ENCODE measurements around the gene GDPD4. TPM values are rescaled to one million over a fixed set of nuclear protein-coding genes. Genes with fewer than 3 reads are reported as not detected.

GDPD4 gene
- total RNA-seq, 1 donor from 2014 or later, result not detected

DNA sequence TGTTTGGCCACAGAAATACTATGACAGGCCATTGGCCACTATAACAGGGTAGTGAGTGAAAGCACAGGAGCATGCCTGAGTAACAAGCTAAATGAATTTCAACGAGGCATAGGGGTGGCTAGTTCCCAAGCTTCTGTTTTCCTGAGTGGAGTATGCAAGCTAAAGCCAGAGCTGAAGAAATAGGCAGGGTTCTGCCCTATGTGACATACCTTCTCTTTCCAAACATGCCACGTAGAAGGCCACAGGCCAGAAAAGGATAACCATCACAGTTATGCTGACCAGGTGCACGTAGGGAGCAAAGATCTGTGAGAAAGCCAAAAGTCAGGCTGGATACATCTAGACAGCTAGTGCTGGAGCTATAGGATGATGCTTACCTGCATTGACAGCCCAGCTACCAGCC lies 30.6 kb downstream of the GDPD4 start:
- intact Hi-C loops (cut with DNase I), result no loop called here
- Histone ChIP-seq H3K4me3 (no peak overlapping the region), H3K36me3 (no peaks in the 10 kb centered on the region), H3K4me1 (no peaks in the 10 kb centered on the region), H3K27ac (no peak overlapping the region), H3K9me3 (no peaks in the 10 kb centered on the region), H3K27me3 (ENCODE audit: low read depth) (no peaks in the 10 kb centered on the region)
- TF ChIP-seq, protein P1, sequence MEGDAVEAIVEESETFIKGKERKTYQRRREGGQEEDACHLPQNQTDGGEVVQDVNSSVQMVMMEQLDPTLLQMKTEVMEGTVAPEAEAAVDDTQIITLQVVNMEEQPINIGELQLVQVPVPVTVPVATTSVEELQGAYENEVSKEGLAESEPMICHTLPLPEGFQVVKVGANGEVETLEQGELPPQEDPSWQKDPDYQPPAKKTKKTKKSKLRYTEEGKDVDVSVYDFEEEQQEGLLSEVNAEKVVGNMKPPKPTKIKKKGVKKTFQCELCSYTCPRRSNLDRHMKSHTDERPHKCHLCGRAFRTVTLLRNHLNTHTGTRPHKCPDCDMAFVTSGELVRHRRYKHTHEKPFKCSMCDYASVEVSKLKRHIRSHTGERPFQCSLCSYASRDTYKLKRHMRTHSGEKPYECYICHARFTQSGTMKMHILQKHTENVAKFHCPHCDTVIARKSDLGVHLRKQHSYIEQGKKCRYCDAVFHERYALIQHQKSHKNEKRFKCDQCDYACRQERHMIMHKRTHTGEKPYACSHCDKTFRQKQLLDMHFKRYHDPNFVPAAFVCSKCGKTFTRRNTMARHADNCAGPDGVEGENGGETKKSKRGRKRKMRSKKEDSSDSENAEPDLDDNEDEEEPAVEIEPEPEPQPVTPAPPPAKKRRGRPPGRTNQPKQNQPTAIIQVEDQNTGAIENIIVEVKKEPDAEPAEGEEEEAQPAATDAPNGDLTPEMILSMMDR (IDR thresholded peaks at IDR 0.05), result no peak
- DNase-seq (no peak), ATAC-seq (no peak)

GRCh38 chr11:77269484-77270123 lies 31.9 kb downstream of the GDPD4 start:
- intact Hi-C loops (cut with DNase I), result no loop called here

DNA sequence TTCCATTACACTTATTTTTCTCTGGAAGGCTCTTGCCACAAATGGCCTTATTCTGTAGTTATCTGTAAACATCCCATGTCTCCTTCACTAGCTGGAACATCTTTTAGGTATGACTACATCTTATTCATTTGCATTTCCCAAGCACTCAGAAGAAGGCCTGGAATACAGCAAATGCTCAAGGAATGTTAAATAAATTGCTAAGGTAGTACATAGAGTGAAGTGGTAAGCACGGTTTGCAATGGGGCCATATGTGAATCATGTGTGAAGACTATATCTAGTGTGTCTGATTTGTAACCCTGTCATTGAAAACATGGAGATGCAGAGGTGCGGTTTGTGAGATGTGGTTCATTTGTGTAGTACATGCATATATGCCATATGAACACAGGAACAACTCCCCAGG lies 33.5 kb downstream of the GDPD4 start:
- H3K9me3 ChIP-seq, result peaks cover 11% of the 10 kb centered on the region
- no peaks in the 10 kb centered on the region for H3K36me3 ChIP-seq
- DNase-seq (no peak), ATAC-seq (no peak)
- H3K27me3 ChIP-seq (ENCODE audit: low read depth), result no peaks in the 10 kb centered on the region
- intact Hi-C loops (cut with DNase I), result no loop called here
- no peak overlapping the region for H3K4me3 ChIP-seq
- H3K27ac ChIP-seq, result no peak overlapping the region
- H3K4me1 ChIP-seq, result no peaks in the 10 kb centered on the region
- TF ChIP-seq, protein P1 (IDR thresholded peaks at IDR 0.05), result no peak

More at GRCh38 chr11:77269484-77270123, 31.9 kb downstream of the GDPD4 start:
- no peak for DNase-seq
- Histone ChIP-seq H3K27me3 (ENCODE audit: low read depth) (no peaks in the 10 kb centered on the region), H3K27ac (no peak overlapping the region), H3K4me1 (no peaks in the 10 kb centered on the region), H3K9me3 (no peaks in the 10 kb centered on the region), H3K4me3 (no peak overlapping the region), H3K36me3 (no peaks in the 10 kb centered on the region)
- TF ChIP-seq, protein P1 (IDR thresholded peaks at IDR 0.05), result no peak
- no peak for ATAC-seq

- Histone ChIP-seq H3K27ac (no peak overlapping the region), H3K36me3 (no peaks in the 10 kb centered on the region), H3K4me3 (no peak overlapping the region), H3K4me1 (no peaks in the 10 kb centered on the region), H3K27me3 (ENCODE audit: low read depth) (no peaks in the 10 kb centered on the region), H3K9me3 (peaks cover 18% of the 10 kb centered on the region)
- DNase-seq, result no peak
- no peak for ATAC-seq
- intact Hi-C loops (cut with DNase I), result no loop called here
- TF ChIP-seq, protein P1 (IDR thresholded peaks at IDR 0.05), result no peak
These were observed 34.7 kb downstream of the GDPD4 start for GRCh38 chr11:77266766-77267165.

DNA sequence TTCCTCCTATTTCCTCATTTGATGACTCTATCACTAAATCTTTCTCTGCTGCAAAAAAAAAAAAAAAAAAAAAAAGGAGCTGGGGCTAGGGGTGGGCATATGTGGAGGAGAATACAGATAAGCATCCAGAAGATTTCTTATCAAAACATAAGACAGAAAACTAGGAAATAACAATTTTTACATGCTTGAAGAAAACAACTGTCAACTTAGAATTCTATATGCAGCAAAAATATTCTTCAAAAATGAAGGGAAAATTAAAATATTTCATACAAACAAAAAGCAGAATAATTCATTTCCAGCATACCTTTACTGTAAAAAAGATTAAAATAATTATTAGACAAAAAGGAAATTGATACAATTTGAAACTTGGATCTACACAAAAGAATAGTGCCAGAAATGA lies 38.7 kb downstream of the GDPD4 start:
- Histone ChIP-seq H3K9me3 (peaks cover 18% of the 10 kb centered on the region), H3K4me3 (no peak overlapping the region), H3K4me1 (no peaks in the 10 kb centered on the region), H3K36me3 (no peaks in the 10 kb centered on the region), H3K27ac (no peak overlapping the region), H3K27me3 (ENCODE audit: low read depth) (no peaks in the 10 kb centered on the region)
- no peak for DNase-seq
- intact Hi-C loops (cut with DNase I), result no loop called here
- TF ChIP-seq, protein P1 (IDR thresholded peaks at IDR 0.05), result no peak
- no peak for ATAC-seq
